Duodenal mucosa (tissue), 2 donors: ENCODE measurements around the gene PRG3.

Experiments
- H3K27ac ChIP-seq: one replicate; pipeline ENCODE4 v1.7.0; 2013; ENCODE audit warnings: low read depth, low read length
- H3K27me3 ChIP-seq, 2 donors: one replicate each; pipeline ENCODE4 v1.7.0; 2013; ENCODE audit warnings: low read length in 2 of 2, control low read depth in 1 of 2; ENCODE audit not compliant: insufficient read depth in 2 of 2, control insufficient read depth in 1 of 2
- H3K36me3 ChIP-seq, 2 donors: one replicate each; pipeline ENCODE4 v1.7.0; 2013; ENCODE audit warnings: low read length in 2 of 2, control low read depth in 1 of 2; ENCODE audit not compliant: insufficient read depth in 2 of 2, control insufficient read depth in 1 of 2
- H3K4me1 ChIP-seq, 2 donors: one replicate each; pipeline ENCODE4 v1.7.0; 2013; ENCODE audit warnings: low read length in 2 of 2, control low read depth in 1 of 2; ENCODE audit not compliant: insufficient read depth in 2 of 2, control insufficient read depth in 1 of 2
- H3K4me3 ChIP-seq, 2 donors: one replicate each; pipeline ENCODE4 v1.7.0; 2013; ENCODE audit warnings: low read length in 2 of 2, low read depth in 1 of 2
- H3K9ac ChIP-seq, 2 donors: one replicate each; pipeline ENCODE4 v1.7.0; 2013; ENCODE audit warnings: low read length in 2 of 2, low read depth in 1 of 2
- H3K9me3 ChIP-seq, 2 donors: one replicate each; pipeline ENCODE4 v1.7.0; 2013; ENCODE audit warnings: low read length in 2 of 2, control low read depth in 1 of 2; ENCODE audit not compliant: control insufficient read depth in 1 of 2

The PRG3 gene

DNA sequence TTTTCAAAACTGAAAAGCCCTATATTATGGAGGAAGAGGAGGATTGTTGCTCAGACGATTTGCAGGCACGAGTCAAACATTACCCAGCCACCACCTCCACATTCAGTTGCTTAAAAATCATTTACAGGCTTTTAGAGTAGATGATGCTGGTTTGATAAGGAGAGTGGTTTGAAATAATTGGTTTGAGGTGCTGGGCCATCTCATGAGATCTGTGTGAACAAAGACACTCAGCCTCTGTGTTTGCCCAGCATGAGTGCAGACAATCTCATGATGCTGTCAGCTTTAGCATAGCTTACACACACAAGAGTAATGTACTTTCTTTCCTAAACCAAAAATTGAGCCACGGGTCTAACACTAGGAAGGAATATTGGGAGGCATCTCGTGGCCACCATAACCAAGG is 41.7 kb upstream of the PRG3 start:
- H3K9ac ChIP-seq, result no peak overlapping the region
- peaks cover 0 to 2% of the 10 kb centered on the region in 2 donors for H3K36me3 ChIP-seq
- peaks cover 0 to 5% of the 10 kb centered on the region in 2 donors for H3K27me3 ChIP-seq
- peaks cover 25 to 33% of the 10 kb centered on the region in 2 donors for H3K4me1 ChIP-seq
- no peak overlapping the region for H3K4me3 ChIP-seq
- H3K9me3 ChIP-seq, result no peaks in the 10 kb centered on the region
- no peak overlapping the region for H3K27ac ChIP-seq

DNA sequence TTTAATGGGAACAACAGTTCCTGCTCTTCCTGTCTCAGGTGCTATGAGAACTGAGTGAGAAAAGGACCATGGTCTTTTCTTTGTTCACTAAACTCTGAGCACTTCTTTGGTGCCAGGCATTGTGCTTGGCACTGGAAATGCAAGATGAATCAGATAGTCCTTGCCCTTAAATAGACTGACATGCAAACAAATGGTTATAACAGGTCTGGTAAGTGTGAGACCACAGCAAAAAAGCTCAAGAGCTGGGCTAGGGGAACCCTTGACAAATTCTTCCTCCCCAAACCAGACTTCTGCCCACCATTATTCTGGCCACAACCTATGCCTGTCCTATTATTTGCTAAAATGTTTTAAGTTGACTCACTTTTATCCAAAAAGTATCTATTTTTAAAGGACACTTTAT is 40.9 kb upstream of the PRG3 start:
- peaks cover 25 to 29% of the 10 kb centered on the region in 2 donors for H3K4me1 ChIP-seq
- H3K9ac ChIP-seq, result no peak overlapping the region
- peaks cover 0 to 9% of the 10 kb centered on the region in 2 donors for H3K36me3 ChIP-seq

DNA sequence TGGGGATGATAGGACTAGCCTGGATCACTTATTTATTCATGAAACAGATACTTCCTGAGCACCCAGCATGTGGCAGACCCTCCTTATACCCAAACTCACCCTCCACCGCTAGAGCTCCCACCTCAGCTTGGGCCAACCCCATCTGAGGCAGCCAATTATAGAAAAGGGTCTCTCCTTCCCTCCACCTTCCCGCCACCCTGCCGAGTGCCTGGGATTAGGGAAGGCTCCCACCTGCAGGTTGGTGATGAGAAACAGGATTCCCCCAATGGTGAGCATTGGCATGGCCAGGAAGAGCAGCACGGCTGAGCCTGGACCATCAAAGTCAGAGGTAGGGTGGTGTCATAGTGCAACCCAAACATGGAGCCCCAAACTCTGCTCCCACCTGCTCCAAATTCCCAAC is 40.1 kb upstream of the PRG3 start:
- Histone ChIP-seq H3K4me3 (no peak overlapping the region), H3K36me3 (peaks cover 0 to 15% of the 10 kb centered on the region in 2 donors), H3K9ac (no peak overlapping the region), H3K27me3 (no peaks in the 10 kb centered on the region), H3K27ac (no peak overlapping the region), H3K9me3 (no peaks in the 10 kb centered on the region), H3K4me1 (peaks cover 21 to 22% of the 10 kb centered on the region in 2 donors)

More for the DNA sequence above, 40.9 kb upstream of the PRG3 start:
- H3K27ac ChIP-seq, result no peak overlapping the region
- no peak overlapping the region for H3K4me3 ChIP-seq
- no peaks in the 10 kb centered on the region for H3K9me3 ChIP-seq
- H3K27me3 ChIP-seq, result no peaks in the 10 kb centered on the region

- Histone ChIP-seq H3K9ac (no peak overlapping the region), H3K27ac (no peak overlapping the region), H3K4me1 (peaks cover 5 to 6% of the 10 kb centered on the region in 2 donors), H3K27me3 (no peaks in the 10 kb centered on the region), H3K4me3 (no peak overlapping the region), H3K9me3 (no peaks in the 10 kb centered on the region), H3K36me3 (peaks cover 0 to 32% of the 10 kb centered on the region in 2 donors)
Observed at GRCh38 chr11:57419146-57419545, 38.2 kb upstream of the PRG3 start.

DNA sequence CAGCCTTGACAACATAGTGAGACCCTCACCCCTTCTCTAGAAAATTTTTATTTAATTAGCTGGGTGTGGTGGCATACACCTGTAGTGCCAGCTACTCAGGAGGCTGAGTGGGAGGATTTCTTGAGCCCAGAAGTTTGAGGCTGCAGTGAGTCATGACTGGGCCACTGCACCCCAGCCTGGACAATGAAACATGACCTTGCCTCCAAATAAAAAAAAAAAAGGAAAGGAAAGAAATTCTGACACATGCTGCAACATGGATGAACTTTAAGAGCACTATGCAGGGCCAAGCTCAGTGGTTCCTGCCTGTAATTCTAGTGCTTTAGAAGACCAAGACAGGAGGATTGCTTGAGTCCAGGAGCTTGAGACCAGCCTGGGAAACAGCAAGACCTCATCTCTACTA is 37.2 kb upstream of the PRG3 start:
- no peaks in the 10 kb centered on the region for H3K27me3 ChIP-seq
- no peak overlapping the region for H3K27ac ChIP-seq
- H3K9me3 ChIP-seq, result no peaks in the 10 kb centered on the region
- H3K9ac ChIP-seq, result no peak overlapping the region
- H3K36me3 ChIP-seq, result peaks cover 0 to 32% of the 10 kb centered on the region in 2 donors
- no peak overlapping the region for H3K4me3 ChIP-seq
- no peaks in the 10 kb centered on the region for H3K4me1 ChIP-seq

DNA sequence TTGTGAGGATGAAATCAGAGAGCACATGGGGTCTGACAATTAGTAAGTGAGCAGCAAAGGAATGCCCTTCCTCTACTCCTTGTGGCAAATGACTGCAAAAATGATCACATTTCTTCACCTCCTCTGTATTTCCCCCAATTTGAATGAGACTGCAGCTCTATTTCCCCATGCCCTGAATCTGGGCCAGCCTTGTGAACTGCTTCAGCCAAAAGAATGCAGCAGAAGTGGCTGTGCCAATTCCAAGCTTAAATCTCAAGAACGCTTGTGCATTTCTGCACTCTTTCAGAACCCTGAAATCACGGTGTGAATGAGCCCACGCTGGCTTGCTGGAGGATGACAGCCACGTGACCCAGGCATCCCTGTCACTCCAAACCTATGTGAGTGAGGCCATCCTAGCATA is 36.1 kb upstream of the PRG3 start:
- Histone ChIP-seq H3K27me3 (no peaks in the 10 kb centered on the region), H3K9me3 (no peaks in the 10 kb centered on the region), H3K36me3 (peaks cover 0 to 32% of the 10 kb centered on the region in 2 donors), H3K27ac (no peak overlapping the region), H3K4me1 (no peaks in the 10 kb centered on the region), H3K4me3 (no peak overlapping the region), H3K9ac (no peak overlapping the region)

- Histone ChIP-seq H3K4me3 (no peak overlapping the region), H3K27me3 (no peaks in the 10 kb centered on the region), H3K9me3 (no peaks in the 10 kb centered on the region), H3K4me1 (no peaks in the 10 kb centered on the region), H3K27ac (no peak overlapping the region), H3K36me3 (peaks cover 0 to 32% of the 10 kb centered on the region in 2 donors), H3K9ac (no peak overlapping the region)
Observed at GRCh38 chr11:57416436-57416835, 35.5 kb upstream of the PRG3 start.

DNA sequence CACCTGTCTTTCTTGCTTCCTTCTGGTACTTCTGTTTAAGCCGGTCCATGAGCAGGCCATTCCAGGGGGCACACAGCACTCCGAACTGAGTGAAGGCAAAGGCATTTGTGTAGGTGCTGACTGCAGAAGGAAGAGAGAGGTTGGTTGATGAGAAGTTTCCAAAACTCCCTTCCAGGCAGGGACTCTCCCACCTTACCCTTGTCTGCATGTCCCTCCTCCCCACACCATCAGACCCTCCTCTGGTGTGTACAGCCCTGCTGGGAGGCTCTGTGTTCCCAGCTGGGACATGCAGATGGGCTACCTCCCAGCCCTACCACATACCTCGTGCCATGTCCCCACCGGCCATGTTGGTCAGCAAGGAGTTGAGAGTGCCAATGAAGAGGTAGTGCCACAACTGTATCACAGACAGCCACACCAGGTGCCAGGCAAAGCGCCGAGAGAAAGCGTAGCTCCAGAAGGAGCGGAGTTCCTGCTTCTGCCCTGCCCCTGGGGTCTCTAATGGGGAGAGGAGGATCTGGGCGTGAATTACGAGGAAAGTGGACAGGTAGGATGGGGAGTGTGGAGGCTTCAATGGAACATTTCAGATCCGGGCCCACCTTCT is 33.8 kb upstream of the PRG3 start:
- H3K9ac ChIP-seq, result no peak overlapping the region
- no peaks in the 10 kb centered on the region for H3K9me3 ChIP-seq
- H3K4me1 ChIP-seq, result no peaks in the 10 kb centered on the region
- H3K36me3 ChIP-seq, result peaks cover 6 to 32% of the 10 kb centered on the region in 2 donors
- H3K4me3 ChIP-seq, result no peak overlapping the region
- no peaks in the 10 kb centered on the region for H3K27me3 ChIP-seq
- no peak overlapping the region for H3K27ac ChIP-seq

GRCh38 chr11:57413681-57414080 is 32.7 kb upstream of the PRG3 start:
- Histone ChIP-seq H3K9ac (no peak overlapping the region), H3K4me3 (no peak overlapping the region), H3K27ac (no peak overlapping the region), H3K9me3 (no peaks in the 10 kb centered on the region), H3K36me3 (peaks cover 6 to 35% of the 10 kb centered on the region in 2 donors), H3K27me3 (no peaks in the 10 kb centered on the region), H3K4me1 (no peaks in the 10 kb centered on the region)

GRCh38 chr11:57410287-57410686 is 29.3 kb upstream of the PRG3 start:
- Histone ChIP-seq H3K27me3 (no peaks in the 10 kb centered on the region), H3K4me3 (no peak overlapping the region), H3K36me3 (peaks cover 6 to 28% of the 10 kb centered on the region in 2 donors), H3K4me1 (no peaks in the 10 kb centered on the region), H3K9me3 (no peaks in the 10 kb centered on the region), H3K9ac (no peak overlapping the region), H3K27ac (no peak overlapping the region)
